ENCODE results near the gene CNTN4.

CNTN4 gene

DNA sequence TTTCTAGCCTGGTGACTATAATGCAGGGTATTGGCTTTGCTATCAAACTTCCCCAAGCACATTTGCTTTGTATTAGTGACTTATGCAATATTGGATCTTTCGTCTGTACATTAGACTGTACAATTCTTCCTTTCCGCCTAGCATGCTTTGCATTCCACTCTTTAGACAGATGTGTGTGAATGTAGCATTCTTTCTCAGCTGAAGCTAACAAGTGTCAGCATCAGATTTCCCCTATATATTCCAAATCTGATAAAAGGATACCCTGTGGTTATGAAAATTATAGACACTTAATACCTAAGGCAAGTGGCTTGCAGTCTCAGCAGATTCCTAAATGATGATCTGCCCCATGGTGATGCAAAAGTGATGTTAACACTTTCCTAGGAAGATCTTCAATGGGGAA is 360.1 kb downstream of the CNTN4 start:
- H3K36me3 Mint-ChIP-seq (ENCODE audit: low read depth), result no peaks in the 10 kb centered on the region
- no peaks in the 10 kb centered on the region for H3K4me1 Mint-ChIP-seq
- H3K9me3 Mint-ChIP-seq, result no peaks in the 10 kb centered on the region
- no peak overlapping the region for H3K4me3 Mint-ChIP-seq
- no peaks in the 10 kb centered on the region for H3K27me3 Mint-ChIP-seq
- H3K27ac Mint-ChIP-seq, result no peak overlapping the region
- no peak for ATAC-seq
- no peak for DNase-seq

DNA sequence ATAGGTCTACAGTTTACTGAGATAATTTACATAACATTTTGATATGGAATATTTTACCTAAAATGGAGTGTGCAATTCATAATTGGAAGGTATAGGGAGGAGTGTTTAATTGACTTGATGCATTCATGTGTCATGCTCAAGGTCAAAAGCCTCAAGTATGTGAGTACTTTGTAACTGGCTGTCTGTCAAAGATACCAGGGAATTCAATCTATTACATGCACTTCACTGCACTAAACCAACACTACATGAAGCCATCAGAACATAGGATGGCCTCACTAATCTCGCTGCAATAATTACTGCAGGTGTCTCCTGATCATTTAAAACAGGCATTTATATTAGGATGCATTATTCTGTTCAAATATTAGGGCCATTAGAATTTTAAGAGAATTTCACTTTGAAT is 367.2 kb downstream of the CNTN4 start:
- H3K36me3 Mint-ChIP-seq (ENCODE audit: low read depth), result no peaks in the 10 kb centered on the region
- DNase-seq (no peak), ATAC-seq (no peak)
- H3K9me3 Mint-ChIP-seq, result no peaks in the 10 kb centered on the region
- H3K4me1 Mint-ChIP-seq, result no peaks in the 10 kb centered on the region
- H3K4me3 Mint-ChIP-seq, result no peak overlapping the region
- H3K27me3 Mint-ChIP-seq, result no peaks in the 10 kb centered on the region
- no peak overlapping the region for H3K27ac Mint-ChIP-seq

DNA sequence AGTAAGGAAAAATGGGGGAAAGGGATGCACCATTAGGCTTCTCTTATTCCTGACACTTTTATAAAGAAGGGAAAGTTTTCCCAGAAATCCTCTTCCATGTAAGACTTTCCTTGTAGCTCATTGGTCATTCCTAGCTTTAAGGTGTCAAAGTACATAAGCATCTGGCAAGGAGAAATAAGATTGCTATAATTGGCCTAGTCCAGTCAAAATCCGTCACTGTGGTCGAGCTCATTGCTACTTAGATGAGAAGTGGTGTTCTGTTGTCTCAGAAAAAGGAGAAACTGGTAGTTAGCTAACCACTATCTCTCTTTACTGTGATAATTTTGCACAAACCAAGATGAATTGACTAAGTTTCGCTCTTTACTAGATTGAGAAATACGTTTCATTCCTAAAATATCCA is 370.1 kb downstream of the CNTN4 start:
- no peak overlapping the region for H3K4me3 Mint-ChIP-seq
- H3K36me3 Mint-ChIP-seq (ENCODE audit: low read depth), result no peaks in the 10 kb centered on the region
- H3K27me3 Mint-ChIP-seq, result no peaks in the 10 kb centered on the region
- no peaks in the 10 kb centered on the region for H3K9me3 Mint-ChIP-seq
- ATAC-seq (no peak), DNase-seq (no peak)
- H3K27ac Mint-ChIP-seq, result no peak overlapping the region
- H3K4me1 Mint-ChIP-seq, result no peaks in the 10 kb centered on the region

- Mint-ChIP-seq H3K4me3 (no peak overlapping the region), H3K4me1 (no peaks in the 10 kb centered on the region), H3K36me3 (ENCODE audit: low read depth) (no peaks in the 10 kb centered on the region), H3K27ac (no peak overlapping the region), H3K9me3 (no peaks in the 10 kb centered on the region), H3K27me3 (peaks cover 2% of the 10 kb centered on the region)
- DNase-seq (no peak), ATAC-seq (no peak)
Measured at GRCh38 chr3:2476996-2477395, 378.3 kb downstream of the CNTN4 start.

- H3K36me3 Mint-ChIP-seq (ENCODE audit: low read depth), result no peaks in the 10 kb centered on the region
- DNase-seq (no peak), ATAC-seq (no peak)
- H3K9me3 Mint-ChIP-seq, result no peaks in the 10 kb centered on the region
- no peak overlapping the region for H3K27ac Mint-ChIP-seq
- H3K4me1 Mint-ChIP-seq, result no peaks in the 10 kb centered on the region
- H3K4me3 Mint-ChIP-seq, result no peak overlapping the region
- peaks cover 2% of the 10 kb centered on the region for H3K27me3 Mint-ChIP-seq
Measured at GRCh38 chr3:2477620-2478019, 379.0 kb downstream of the CNTN4 start.

- H3K4me3 Mint-ChIP-seq, result no peak overlapping the region
Measured at GRCh38 chr3:2484162-2485026, 385.7 kb downstream of the CNTN4 start.

DNA sequence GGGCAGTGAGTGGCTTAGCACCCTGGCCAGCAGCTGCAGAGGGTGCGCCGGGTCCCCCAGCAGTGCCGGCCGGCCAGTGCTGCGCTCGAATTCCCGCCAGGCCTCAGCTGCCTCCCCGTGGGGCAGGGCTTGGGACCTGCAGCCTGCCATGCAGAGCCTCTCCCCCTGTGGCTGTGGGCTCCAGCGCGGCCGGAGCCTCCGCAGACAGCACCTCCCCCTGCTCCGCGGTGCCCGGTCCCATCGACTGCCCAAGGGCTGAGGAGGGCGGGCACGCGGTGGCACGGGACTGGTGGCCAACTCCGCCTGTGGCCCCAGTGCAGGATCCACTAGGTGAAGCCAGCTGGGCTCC is 386.3 kb downstream of the CNTN4 start:
- no peak overlapping the region for H3K27ac Mint-ChIP-seq
- H3K27me3 Mint-ChIP-seq, result no peaks in the 10 kb centered on the region
- H3K4me3 Mint-ChIP-seq, result no peak overlapping the region

More at GRCh38 chr3:2484162-2485026, 385.7 kb downstream of the CNTN4 start:
- Mint-ChIP-seq H3K27ac (no peak overlapping the region), H3K9me3 (no peaks in the 10 kb centered on the region), H3K27me3 (no peaks in the 10 kb centered on the region), H3K4me1 (no peaks in the 10 kb centered on the region), H3K36me3 (ENCODE audit: low read depth) (no peaks in the 10 kb centered on the region)
- ATAC-seq (no peak), DNase-seq (no peak)

GRCh38 chr3:2495746-2496145 is 397.1 kb downstream of the CNTN4 start:
- Mint-ChIP-seq H3K9me3 (no peaks in the 10 kb centered on the region), H3K4me1 (no peaks in the 10 kb centered on the region), H3K27ac (no peak overlapping the region), H3K4me3 (no peak overlapping the region), H3K27me3 (no peaks in the 10 kb centered on the region), H3K36me3 (ENCODE audit: low read depth) (no peaks in the 10 kb centered on the region)
- ATAC-seq (no peak), DNase-seq (no peak)

More for the DNA sequence above, 386.3 kb downstream of the CNTN4 start:
- H3K9me3 Mint-ChIP-seq, result no peaks in the 10 kb centered on the region
- H3K4me1 Mint-ChIP-seq, result no peaks in the 10 kb centered on the region
- no peak for ATAC-seq
- no peaks in the 10 kb centered on the region for H3K36me3 Mint-ChIP-seq (ENCODE audit: low read depth)
- DNase-seq, result no peak

DNA sequence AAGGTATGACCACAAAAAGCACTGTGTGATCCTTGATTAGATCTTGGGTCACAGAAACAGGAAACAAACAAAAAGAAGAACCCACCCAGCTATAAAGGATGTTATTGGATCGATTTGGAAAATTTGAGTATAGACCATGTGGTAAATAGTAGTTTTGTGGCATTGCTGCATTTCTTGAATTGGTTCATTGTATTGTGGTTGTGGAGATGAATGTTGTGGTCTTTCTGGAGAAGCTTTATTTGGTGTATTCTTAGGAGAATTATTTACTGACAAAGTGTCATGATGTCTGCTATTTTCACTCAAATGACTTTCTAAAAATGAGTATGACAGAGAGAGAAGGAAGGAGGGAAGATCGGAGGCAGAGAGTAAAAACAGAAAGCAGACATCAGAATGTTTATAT is 406.2 kb downstream of the CNTN4 start:
- no peaks in the 10 kb centered on the region for H3K9me3 Mint-ChIP-seq
- H3K4me1 Mint-ChIP-seq, result no peaks in the 10 kb centered on the region
- peaks cover 2% of the 10 kb centered on the region for H3K27me3 Mint-ChIP-seq
- no peak for DNase-seq
- ATAC-seq, result no peak
- H3K36me3 Mint-ChIP-seq (ENCODE audit: low read depth), result no peaks in the 10 kb centered on the region
- H3K4me3 Mint-ChIP-seq, result no peak overlapping the region
- H3K27ac Mint-ChIP-seq, result no peak overlapping the region

DNA sequence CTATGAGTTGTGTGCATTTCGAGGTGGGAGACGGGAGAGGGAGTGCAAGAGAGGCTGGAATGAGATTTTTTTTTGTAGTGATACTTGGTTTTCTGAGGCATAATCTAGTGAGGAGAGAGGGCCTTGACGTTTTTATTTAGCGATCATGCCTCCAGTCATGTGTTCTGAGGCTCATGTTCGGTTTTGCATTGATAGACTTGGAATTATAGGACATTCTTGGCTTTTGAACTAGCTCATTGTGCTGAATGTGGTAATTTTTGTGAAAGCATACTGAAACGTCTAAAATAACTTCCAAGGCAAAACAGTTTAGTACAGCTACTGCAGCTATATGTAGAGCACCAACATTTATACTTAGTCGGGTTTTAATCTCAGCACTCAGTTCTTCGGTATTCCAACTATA is 408.1 kb downstream of the CNTN4 start:
- Mint-ChIP-seq H3K27me3 (peaks cover 2% of the 10 kb centered on the region), H3K4me3 (no peak overlapping the region), H3K4me1 (no peaks in the 10 kb centered on the region), H3K36me3 (ENCODE audit: low read depth) (no peaks in the 10 kb centered on the region), H3K9me3 (no peaks in the 10 kb centered on the region), H3K27ac (no peak overlapping the region)
- no peak for DNase-seq
- ATAC-seq, result no peak

GRCh38 chr3:2510591-2511145 is 412.0 kb downstream of the CNTN4 start:
- Mint-ChIP-seq H3K27me3 (peaks cover 4% of the 10 kb centered on the region), H3K9me3 (no peaks in the 10 kb centered on the region), H3K4me1 (no peaks in the 10 kb centered on the region), H3K27ac (no peak overlapping the region), H3K36me3 (ENCODE audit: low read depth) (no peaks in the 10 kb centered on the region), H3K4me3 (no peak overlapping the region)
- ATAC-seq, result no peak
- DNase-seq, result no peak

GRCh38 chr3:2511356-2511755 is 412.7 kb downstream of the CNTN4 start:
- no peaks in the 10 kb centered on the region for H3K36me3 Mint-ChIP-seq (ENCODE audit: low read depth)
- no peak overlapping the region for H3K27ac Mint-ChIP-seq
- ATAC-seq (no peak), DNase-seq (no peak)
- no peak overlapping the region for H3K4me3 Mint-ChIP-seq
- no peaks in the 10 kb centered on the region for H3K9me3 Mint-ChIP-seq
- no peaks in the 10 kb centered on the region for H3K4me1 Mint-ChIP-seq
- H3K27me3 Mint-ChIP-seq, result peaks cover 4% of the 10 kb centered on the region

DNA sequence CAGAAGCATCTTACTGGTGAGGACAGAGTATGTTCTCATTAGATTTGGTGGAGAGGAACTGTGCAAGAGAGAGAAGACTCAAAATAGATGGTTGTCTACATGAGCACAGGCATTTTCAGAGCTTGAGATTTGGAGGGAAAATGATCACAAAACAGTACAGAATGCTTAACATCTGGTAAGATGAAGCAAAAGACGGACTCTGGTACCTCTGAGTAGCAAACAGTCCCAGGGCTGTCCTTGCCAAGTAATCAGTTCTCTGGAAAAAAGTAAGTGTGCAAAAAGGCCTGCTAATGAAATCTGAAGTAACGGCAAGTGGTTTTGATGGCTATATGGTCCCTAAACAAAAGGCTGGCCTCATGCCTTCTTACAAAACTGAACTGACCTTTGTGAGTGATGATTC is 414.2 kb downstream of the CNTN4 start:
- no peaks in the 10 kb centered on the region for H3K4me1 Mint-ChIP-seq
- ATAC-seq (no peak), DNase-seq (no peak)
- peaks cover 1% of the 10 kb centered on the region for H3K27me3 Mint-ChIP-seq
- no peak overlapping the region for H3K27ac Mint-ChIP-seq
- H3K4me3 Mint-ChIP-seq, result no peak overlapping the region
- H3K9me3 Mint-ChIP-seq, result no peaks in the 10 kb centered on the region
- no peaks in the 10 kb centered on the region for H3K36me3 Mint-ChIP-seq (ENCODE audit: low read depth)

- no peaks in the 10 kb centered on the region for H3K9me3 Mint-ChIP-seq
- H3K36me3 Mint-ChIP-seq (ENCODE audit: low read depth), result no peaks in the 10 kb centered on the region
- peaks cover 1% of the 10 kb centered on the region for H3K27me3 Mint-ChIP-seq
- DNase-seq, result no peak
- H3K27ac Mint-ChIP-seq, result no peak overlapping the region
- no peak for ATAC-seq
- H3K4me3 Mint-ChIP-seq, result no peak overlapping the region
- no peaks in the 10 kb centered on the region for H3K4me1 Mint-ChIP-seq
Measured at GRCh38 chr3:2513986-2514385, 415.3 kb downstream of the CNTN4 start.

DNA sequence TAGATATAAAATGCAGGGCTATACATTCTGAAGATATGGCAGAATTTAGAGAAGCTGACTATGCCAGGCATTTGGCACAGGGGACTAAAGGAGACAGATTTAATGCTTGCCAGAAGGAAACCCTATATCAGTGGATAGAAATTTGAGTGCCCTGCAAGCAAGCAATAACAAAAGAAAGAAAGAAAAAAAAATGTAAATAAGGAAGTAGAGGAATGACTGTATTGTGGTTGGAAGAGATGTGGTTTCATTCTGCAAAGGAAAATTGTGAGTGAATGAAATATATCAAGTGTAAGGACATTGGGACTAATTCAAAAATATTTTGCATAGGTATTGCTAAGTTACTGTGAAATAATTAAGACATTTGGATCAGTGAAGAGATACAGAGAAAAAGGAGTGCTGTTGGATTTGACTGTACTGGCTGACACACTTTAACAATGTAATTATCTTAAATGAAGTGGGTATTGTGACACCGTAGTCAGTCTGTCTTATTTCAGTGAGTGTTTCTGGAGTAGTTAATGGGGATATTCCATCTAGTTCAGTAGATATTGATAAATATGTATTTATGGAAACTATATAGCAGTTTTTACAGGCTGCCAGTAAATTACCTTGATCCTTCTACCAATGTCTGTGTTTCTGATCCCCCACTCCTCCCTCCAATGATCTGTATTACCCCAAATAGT is 418.2 kb downstream of the CNTN4 start:
- H3K4me3 Mint-ChIP-seq, result no peak overlapping the region
- no peaks in the 10 kb centered on the region for H3K4me1 Mint-ChIP-seq
- H3K36me3 Mint-ChIP-seq (ENCODE audit: low read depth), result no peaks in the 10 kb centered on the region
- H3K9me3 Mint-ChIP-seq, result no peaks in the 10 kb centered on the region
- peaks cover 1% of the 10 kb centered on the region for H3K27me3 Mint-ChIP-seq
- no peak for DNase-seq
- no peak overlapping the region for H3K27ac Mint-ChIP-seq
- ATAC-seq, result no peak
